ENCODE data around the gene SMIM38.

DNA sequence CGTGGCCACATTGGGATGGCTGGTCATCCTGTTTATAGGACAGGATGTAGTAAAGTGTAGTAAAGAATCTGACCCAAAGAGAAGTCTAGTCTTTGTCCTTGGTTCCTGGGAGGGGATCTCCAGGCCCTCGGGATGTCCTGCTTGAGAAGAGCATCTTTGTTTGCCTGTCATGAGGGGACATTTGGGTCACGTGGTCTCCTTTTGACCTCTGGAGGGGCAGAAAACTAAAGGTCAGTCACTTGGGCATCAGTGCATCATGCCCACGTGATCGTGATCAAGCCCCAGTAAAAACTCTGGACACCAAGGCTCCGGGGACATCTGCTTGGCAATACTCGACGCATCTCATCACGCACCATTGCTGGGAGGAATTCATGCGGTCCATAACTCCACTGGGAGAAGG lies 9.1 kb downstream of the SMIM38 start:
- TF ChIP-seq POLR2A (IDR thresholded peaks at IDR 0.05) (no peak), CTCF (IDR thresholded peaks at IDR 0.05) (no peak)
